ENCODE data around the gene CCDC7. TPM values are rescaled to one million over a fixed set of nuclear protein-coding genes. Genes with fewer than 3 reads are reported as not detected.
A peak's percentile ranks its signal among the peaks of the same experiment; 100 is the strongest.

CCDC7 gene
- total RNA-seq, 1 experiment from 2014 or later: 1.9 TPM

- TF ChIP-seq ZNF263 (CRISPR knock-in tag; IDR thresholded peaks at IDR 0.05; ENCODE audit: low read depth) (no peak), FOXP1 (CRISPR knock-in tag; IDR thresholded peaks at IDR 0.05; ENCODE audit: borderline replicate concordance) (no peak), RORB (CRISPR knock-in tag; IDR thresholded peaks at IDR 0.05) (no peak), RELA (CRISPR knock-in tag; IDR thresholded peaks at IDR 0.05; ENCODE audit: borderline replicate concordance) (no peak), IRF2 (CRISPR knock-in tag; IDR thresholded peaks at IDR 0.05; ENCODE audit: borderline replicate concordance, low read depth) (no peak), NR1H2 (CRISPR knock-in tag; IDR thresholded peaks at IDR 0.05) (no peak), HMGA2 (CRISPR knock-in tag; IDR thresholded peaks at IDR 0.05) (no peak), MXD4 (CRISPR knock-in tag; IDR thresholded peaks at IDR 0.05; ENCODE audit: borderline replicate concordance) (no peak)
- TF ChIP-seq, protein P1, sequence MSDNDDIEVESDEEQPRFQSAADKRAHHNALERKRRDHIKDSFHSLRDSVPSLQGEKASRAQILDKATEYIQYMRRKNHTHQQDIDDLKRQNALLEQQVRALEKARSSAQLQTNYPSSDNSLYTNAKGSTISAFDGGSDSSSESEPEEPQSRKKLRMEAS (CRISPR knock-in tag; IDR thresholded peaks at IDR 0.05): no peak
- TF ChIP-seq, protein P2, sequence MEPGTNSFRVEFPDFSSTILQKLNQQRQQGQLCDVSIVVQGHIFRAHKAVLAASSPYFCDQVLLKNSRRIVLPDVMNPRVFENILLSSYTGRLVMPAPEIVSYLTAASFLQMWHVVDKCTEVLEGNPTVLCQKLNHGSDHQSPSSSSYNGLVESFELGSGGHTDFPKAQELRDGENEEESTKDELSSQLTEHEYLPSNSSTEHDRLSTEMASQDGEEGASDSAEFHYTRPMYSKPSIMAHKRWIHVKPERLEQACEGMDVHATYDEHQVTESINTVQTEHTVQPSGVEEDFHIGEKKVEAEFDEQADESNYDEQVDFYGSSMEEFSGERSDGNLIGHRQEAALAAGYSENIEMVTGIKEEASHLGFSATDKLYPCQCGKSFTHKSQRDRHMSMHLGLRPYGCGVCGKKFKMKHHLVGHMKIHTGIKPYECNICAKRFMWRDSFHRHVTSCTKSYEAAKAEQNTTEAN (CRISPR knock-in tag; IDR thresholded peaks at IDR 0.05): no peak
- TF ChIP-seq, protein P3, sequence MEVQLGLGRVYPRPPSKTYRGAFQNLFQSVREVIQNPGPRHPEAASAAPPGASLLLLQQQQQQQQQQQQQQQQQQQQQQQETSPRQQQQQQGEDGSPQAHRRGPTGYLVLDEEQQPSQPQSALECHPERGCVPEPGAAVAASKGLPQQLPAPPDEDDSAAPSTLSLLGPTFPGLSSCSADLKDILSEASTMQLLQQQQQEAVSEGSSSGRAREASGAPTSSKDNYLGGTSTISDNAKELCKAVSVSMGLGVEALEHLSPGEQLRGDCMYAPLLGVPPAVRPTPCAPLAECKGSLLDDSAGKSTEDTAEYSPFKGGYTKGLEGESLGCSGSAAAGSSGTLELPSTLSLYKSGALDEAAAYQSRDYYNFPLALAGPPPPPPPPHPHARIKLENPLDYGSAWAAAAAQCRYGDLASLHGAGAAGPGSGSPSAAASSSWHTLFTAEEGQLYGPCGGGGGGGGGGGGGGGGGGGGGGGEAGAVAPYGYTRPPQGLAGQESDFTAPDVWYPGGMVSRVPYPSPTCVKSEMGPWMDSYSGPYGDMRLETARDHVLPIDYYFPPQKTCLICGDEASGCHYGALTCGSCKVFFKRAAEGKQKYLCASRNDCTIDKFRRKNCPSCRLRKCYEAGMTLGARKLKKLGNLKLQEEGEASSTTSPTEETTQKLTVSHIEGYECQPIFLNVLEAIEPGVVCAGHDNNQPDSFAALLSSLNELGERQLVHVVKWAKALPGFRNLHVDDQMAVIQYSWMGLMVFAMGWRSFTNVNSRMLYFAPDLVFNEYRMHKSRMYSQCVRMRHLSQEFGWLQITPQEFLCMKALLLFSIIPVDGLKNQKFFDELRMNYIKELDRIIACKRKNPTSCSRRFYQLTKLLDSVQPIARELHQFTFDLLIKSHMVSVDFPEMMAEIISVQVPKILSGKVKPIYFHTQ (CRISPR knock-in tag; IDR thresholded peaks at IDR 0.05): no peak
Observed at GRCh38 chr10:32878646-32879045, 432.7 kb downstream of the CCDC7 start (continued).

GRCh38 chr10:32882076-32882475, 436.1 kb downstream of the CCDC7 start:
- no peak for ATAC-seq
- CTCF ChIA-PET: interaction anchor here (1.2 kb wide), 1 partner anchor 11 kb away, joined by 5 read pairs; no protein-coding TSS in a partner anchor

GRCh38 chr10:32887481-32887880, 441.5 kb downstream of the CCDC7 start:
- H3K9me3 Mint-ChIP-seq: no peaks in the 10 kb centered on the region
- H3K27me3 Mint-ChIP-seq (ENCODE audit: low read depth): no peaks in the 10 kb centered on the region; the same call in 1 of the 2 replicates
- no peak overlapping the region for H3K27ac Mint-ChIP-seq
- CTCF ChIA-PET: interaction anchor here (1.0 to 1.1 kb wide), 2 partner anchors 120 to 122 kb away, joined by 3 to 4 read pairs; no protein-coding TSS in a partner anchor
- peak; percentile 29 for ATAC-seq
- DNase-seq (ENCODE audit: low spot score): no peak
- H3K36me3 Mint-ChIP-seq: no peaks in the 10 kb centered on the region
- no peak overlapping the region for H3K4me3 Mint-ChIP-seq
- POLR2A ChIA-PET: interaction anchor here (0.6 kb wide), 1 partner anchor 66 kb away, joined by 3 read pairs; no protein-coding TSS in a partner anchor
- H3K4me1 Mint-ChIP-seq: peaks cover 9% of the 10 kb centered on the region
- no peak for TF ChIP-seq GABPB1 (CRISPR knock-in tag; IDR thresholded peaks at IDR 0.05)
- no peak for TF ChIP-seq ATF1 (CRISPR knock-in tag; IDR thresholded peaks at IDR 0.05)
- TF ChIP-seq NR3C1 (CRISPR knock-in tag; conservative IDR thresholded peaks at IDR 0.05; ENCODE audit: low read depth): no peak
- TF ChIP-seq CREM (CRISPR knock-in tag; IDR thresholded peaks at IDR 0.05): no peak
- TF ChIP-seq, protein P4, sequence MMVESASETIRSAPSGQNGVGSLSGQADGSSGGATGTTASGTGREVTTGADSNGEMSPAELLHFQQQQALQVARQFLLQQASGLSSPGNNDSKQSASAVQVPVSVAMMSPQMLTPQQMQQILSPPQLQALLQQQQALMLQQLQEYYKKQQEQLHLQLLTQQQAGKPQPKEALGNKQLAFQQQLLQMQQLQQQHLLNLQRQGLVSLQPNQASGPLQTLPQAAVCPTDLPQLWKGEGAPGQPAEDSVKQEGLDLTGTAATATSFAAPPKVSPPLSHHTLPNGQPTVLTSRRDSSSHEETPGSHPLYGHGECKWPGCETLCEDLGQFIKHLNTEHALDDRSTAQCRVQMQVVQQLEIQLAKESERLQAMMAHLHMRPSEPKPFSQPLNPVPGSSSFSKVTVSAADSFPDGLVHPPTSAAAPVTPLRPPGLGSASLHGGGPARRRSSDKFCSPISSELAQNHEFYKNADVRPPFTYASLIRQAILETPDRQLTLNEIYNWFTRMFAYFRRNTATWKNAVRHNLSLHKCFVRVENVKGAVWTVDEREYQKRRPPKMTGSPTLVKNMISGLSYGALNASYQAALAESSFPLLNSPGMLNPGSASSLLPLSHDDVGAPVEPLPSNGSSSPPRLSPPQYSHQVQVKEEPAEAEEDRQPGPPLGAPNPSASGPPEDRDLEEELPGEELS (CRISPR knock-in tag; IDR thresholded peaks at IDR 0.05): no peak
- TF ChIP-seq, protein P3 (CRISPR knock-in tag; IDR thresholded peaks at IDR 0.05): no peak
- TF ChIP-seq ATF2 (CRISPR knock-in tag; IDR thresholded peaks at IDR 0.05; ENCODE audit: borderline replicate concordance, low read depth): no peak
- TF ChIP-seq GTF2I (CRISPR knock-in tag; conservative IDR thresholded peaks at IDR 0.05): no peak
- TF ChIP-seq, protein P5, sequence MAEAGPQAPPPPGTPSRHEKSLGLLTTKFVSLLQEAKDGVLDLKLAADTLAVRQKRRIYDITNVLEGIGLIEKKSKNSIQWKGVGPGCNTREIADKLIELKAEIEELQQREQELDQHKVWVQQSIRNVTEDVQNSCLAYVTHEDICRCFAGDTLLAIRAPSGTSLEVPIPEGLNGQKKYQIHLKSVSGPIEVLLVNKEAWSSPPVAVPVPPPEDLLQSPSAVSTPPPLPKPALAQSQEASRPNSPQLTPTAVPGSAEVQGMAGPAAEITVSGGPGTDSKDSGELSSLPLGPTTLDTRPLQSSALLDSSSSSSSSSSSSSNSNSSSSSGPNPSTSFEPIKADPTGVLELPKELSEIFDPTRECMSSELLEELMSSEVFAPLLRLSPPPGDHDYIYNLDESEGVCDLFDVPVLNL (CRISPR knock-in tag; IDR thresholded peaks at IDR 0.05; ENCODE audit: borderline replicate concordance, low read depth): no peak

More at GRCh38 chr10:32882076-32882475, 436.1 kb downstream of the CCDC7 start:
- H3K36me3 Mint-ChIP-seq: no peaks in the 10 kb centered on the region
- H3K27me3 Mint-ChIP-seq (ENCODE audit: low read depth): no peaks in the 10 kb centered on the region; the same call in 1 of the 2 replicates
- POLR2A ChIA-PET: no interaction called here
- TF ChIP-seq ZNF121 (CRISPR knock-in tag; IDR thresholded peaks at IDR 0.05): no peak
- peaks cover 10% of the 10 kb centered on the region for H3K4me1 Mint-ChIP-seq
- H3K4me3 Mint-ChIP-seq: no peak overlapping the region
- DNase-seq (ENCODE audit: low spot score): no peak
- no peak overlapping the region; the same call in 1 of the 2 replicates for H3K27ac Mint-ChIP-seq
- H3K9me3 Mint-ChIP-seq: no peaks in the 10 kb centered on the region
